ENCODE measurements around the gene ZYG11A. TPM values are rescaled to one million over a fixed set of nuclear protein-coding genes. Genes with fewer than 3 reads are reported as not detected.
"Not testable (repeated sequence)": the region's sequence is repeated elsewhere in the genome, so short reads cannot be mapped to it uniquely, and the experiment has no call there.

Gene ZYG11A
- total and polyA plus RNA-seq, 8 donors = 0.06 to 0.23 (median 0.18) TPM; not detected in 5

GRCh38 chr1:52856026-52856425 lies 13.5 kb downstream of the ZYG11A start:
- no peaks in the 10 kb centered on the region for H3K9me3 ChIP-seq
- TF ChIP-seq, protein P1, sequence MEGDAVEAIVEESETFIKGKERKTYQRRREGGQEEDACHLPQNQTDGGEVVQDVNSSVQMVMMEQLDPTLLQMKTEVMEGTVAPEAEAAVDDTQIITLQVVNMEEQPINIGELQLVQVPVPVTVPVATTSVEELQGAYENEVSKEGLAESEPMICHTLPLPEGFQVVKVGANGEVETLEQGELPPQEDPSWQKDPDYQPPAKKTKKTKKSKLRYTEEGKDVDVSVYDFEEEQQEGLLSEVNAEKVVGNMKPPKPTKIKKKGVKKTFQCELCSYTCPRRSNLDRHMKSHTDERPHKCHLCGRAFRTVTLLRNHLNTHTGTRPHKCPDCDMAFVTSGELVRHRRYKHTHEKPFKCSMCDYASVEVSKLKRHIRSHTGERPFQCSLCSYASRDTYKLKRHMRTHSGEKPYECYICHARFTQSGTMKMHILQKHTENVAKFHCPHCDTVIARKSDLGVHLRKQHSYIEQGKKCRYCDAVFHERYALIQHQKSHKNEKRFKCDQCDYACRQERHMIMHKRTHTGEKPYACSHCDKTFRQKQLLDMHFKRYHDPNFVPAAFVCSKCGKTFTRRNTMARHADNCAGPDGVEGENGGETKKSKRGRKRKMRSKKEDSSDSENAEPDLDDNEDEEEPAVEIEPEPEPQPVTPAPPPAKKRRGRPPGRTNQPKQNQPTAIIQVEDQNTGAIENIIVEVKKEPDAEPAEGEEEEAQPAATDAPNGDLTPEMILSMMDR (IDR thresholded peaks at IDR 0.05) = no peak
- TF ChIP-seq EP300 (IDR thresholded peaks at IDR 0.05) (no peak), POLR2A (IDR thresholded peaks at IDR 0.05) (no peak)
- peaks cover 0 to 8% (median 0%) of the 10 kb centered on the region in 3 donors for H3K27me3 ChIP-seq
- intact Hi-C loops (cut with DNase I; ENCODE audit: low total_unique reads) = no loop called here
- H3K36me3 ChIP-seq = no peaks in the 10 kb centered on the region
- no peak overlapping the region for H3K4me3 ChIP-seq
- DNase-seq = no peak
- WGBS, 5 donors = 89 to 91% (median 91%) methylated on average over 4 of the region's 4 CpGs
- H3K4me1 ChIP-seq = no peaks in the 10 kb centered on the region
- no peak overlapping the region for H3K27ac ChIP-seq

- TF ChIP-seq POLR2AphosphoS5 (IDR thresholded peaks at IDR 0.05) = no peak
- no peak for TF ChIP-seq POLR2A (IDR thresholded peaks at IDR 0.05)
- TF ChIP-seq, protein P1 (IDR thresholded peaks at IDR 0.05) = no peak
- no peak for TF ChIP-seq EP300 (IDR thresholded peaks at IDR 0.05)
- H3K4me1 ChIP-seq = no peaks in the 10 kb centered on the region
- no peaks in the 10 kb centered on the region for H3K27me3 ChIP-seq
- 67 to 80% (median 79%) methylated on average over 4 of the region's 4 CpGs for WGBS, 5 donors
- no peaks in the 10 kb centered on the region for H3K9me3 ChIP-seq
- no peak overlapping the region for H3K27ac ChIP-seq
- intact Hi-C loops (cut with DNase I; ENCODE audit: low total_unique reads) = no loop called here
- H3K36me3 ChIP-seq = no peaks in the 10 kb centered on the region
- no peak overlapping the region for H3K4me3 ChIP-seq
- DNase-seq = no peak
Observed at GRCh38 chr1:52857443-52857842, 14.9 kb downstream of the ZYG11A start.

GRCh38 chr1:52862666-52863458 lies 20.3 kb downstream of the ZYG11A start:
- H3K27ac ChIP-seq = no peak overlapping the region
- no peaks in the 10 kb centered on the region for H3K36me3 ChIP-seq
- WGBS, 5 donors = 50 to 88% (median 79%) methylated on average over 2 of the region's 2 CpGs
- no peaks in the 10 kb centered on the region for H3K9me3 ChIP-seq
- no peak for DNase-seq
- H3K4me3 ChIP-seq = no peak overlapping the region
- no peak for TF ChIP-seq EP300 (IDR thresholded peaks at IDR 0.05)
- TF ChIP-seq POLR2A (IDR thresholded peaks at IDR 0.05) = no peak
- no peak for TF ChIP-seq POLR2AphosphoS5 (IDR thresholded peaks at IDR 0.05)
- TF ChIP-seq, protein P1 (IDR thresholded peaks at IDR 0.05) = no peak
- no peaks in the 10 kb centered on the region for H3K27me3 ChIP-seq
- H3K4me1 ChIP-seq = peaks cover 0 to 8% (median 4%) of the 10 kb centered on the region in 4 donors
- intact Hi-C loops (cut with DNase I; ENCODE audit: low total_unique reads) = no loop called here

DNA sequence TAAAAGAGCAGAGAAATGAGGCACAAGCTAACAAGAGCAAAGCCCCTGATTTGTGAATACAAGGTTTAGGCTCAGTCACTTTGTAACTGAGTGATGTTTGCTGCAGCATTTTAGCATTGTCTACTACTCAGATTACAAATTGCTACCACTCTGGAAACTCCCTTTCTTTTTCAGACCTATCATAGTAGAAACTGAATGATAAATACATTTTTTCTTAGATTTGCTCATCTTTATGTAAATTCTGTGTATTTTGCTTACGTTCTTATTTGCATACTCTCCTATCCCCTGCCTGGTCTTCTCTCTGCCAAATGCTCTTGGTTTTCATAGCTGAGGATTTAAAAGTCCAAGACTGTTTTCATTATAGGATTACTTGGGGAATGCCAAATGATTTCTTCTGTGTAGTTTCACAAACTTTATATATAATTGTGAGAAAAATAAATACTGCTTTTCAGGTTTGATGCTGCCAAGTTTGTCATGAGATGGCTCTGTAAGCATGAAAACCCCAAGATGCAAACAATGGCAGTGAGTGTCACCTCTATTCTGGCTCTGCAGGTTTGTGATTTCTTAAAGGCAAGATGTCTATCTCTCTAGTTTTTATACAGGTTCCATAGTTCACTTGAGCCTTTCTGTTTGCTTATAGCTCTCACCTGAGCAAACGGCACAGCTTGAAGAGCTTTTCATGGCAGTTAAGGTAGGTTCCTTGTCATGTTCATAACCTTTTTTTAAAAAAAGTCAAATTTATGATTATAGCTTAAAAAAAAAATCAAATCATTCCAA lies 24.7 kb downstream of the ZYG11A start:
- H3K36me3 ChIP-seq = no peaks in the 10 kb centered on the region
- peaks cover 0 to 8% (median 4%) of the 10 kb centered on the region in 4 donors for H3K4me1 ChIP-seq
- no peaks in the 10 kb centered on the region for H3K9me3 ChIP-seq
- peak in 1 of 2 donors; percentile 42 for DNase-seq
- intact Hi-C loops (cut with DNase I; ENCODE audit: low total_unique reads) = no loop called here
- WGBS, 5 donors = 26 to 41% (median 37%) methylated on average over 2 of the region's 2 CpGs
- no peak overlapping the region for H3K4me3 ChIP-seq
- TF ChIP-seq POLR2A (IDR thresholded peaks at IDR 0.05) (no peak), POLR2AphosphoS5 (IDR thresholded peaks at IDR 0.05) (no peak), EP300 (IDR thresholded peaks at IDR 0.05) (no peak)
- TF ChIP-seq, protein P1 (IDR thresholded peaks at IDR 0.05) = no peak
- no peak overlapping the region for H3K27ac ChIP-seq
- peaks cover 0 to 2% (median 0%) of the 10 kb centered on the region in 3 donors for H3K27me3 ChIP-seq

GRCh38 chr1:52869727-52870126 lies 27.2 kb downstream of the ZYG11A start:
- H3K27ac ChIP-seq; DNase-seq; H3K36me3 ChIP-seq; H3K27me3 ChIP-seq; H3K9me3 ChIP-seq; intact Hi-C loops (cut with DNase I; ENCODE audit: low total_unique reads); H3K4me1 ChIP-seq; H3K4me3 ChIP-seq: not testable (repeated sequence)
- WGBS, 5 donors = 89 to 95% (median 94%) methylated on average over 8 to 24 of the region's 29 CpGs
